Measurements from ENCODE around the gene AKAP13.

- no peak for TF ChIP-seq CREB1 (IDR thresholded peaks at IDR 0.05; ENCODE audit: low read depth)
- no peak for TF ChIP-seq MAX (IDR thresholded peaks at IDR 0.05)
- no peak for TF ChIP-seq EP300 (IDR thresholded peaks at IDR 0.05; ENCODE audit: borderline replicate concordance)
- no peak for TF ChIP-seq TAF1 (IDR thresholded peaks at IDR 0.05; ENCODE audit: low read depth)
- TF ChIP-seq TCF12 (IDR thresholded peaks at IDR 0.05; ENCODE audit: low read depth) = no peak
- no peak for TF ChIP-seq TEAD4 (IDR thresholded peaks at IDR 0.05)
- TF ChIP-seq EGR1 (IDR thresholded peaks at IDR 0.05) = no peak
- TF ChIP-seq RAD21 (IDR thresholded peaks at IDR 0.05; ENCODE audit: low read depth) = no peak
- no peak for TF ChIP-seq NFIC (IDR thresholded peaks at IDR 0.05)
- TF ChIP-seq CEBPB (IDR thresholded peaks at IDR 0.05) = no peak
- TF ChIP-seq, protein P1, sequence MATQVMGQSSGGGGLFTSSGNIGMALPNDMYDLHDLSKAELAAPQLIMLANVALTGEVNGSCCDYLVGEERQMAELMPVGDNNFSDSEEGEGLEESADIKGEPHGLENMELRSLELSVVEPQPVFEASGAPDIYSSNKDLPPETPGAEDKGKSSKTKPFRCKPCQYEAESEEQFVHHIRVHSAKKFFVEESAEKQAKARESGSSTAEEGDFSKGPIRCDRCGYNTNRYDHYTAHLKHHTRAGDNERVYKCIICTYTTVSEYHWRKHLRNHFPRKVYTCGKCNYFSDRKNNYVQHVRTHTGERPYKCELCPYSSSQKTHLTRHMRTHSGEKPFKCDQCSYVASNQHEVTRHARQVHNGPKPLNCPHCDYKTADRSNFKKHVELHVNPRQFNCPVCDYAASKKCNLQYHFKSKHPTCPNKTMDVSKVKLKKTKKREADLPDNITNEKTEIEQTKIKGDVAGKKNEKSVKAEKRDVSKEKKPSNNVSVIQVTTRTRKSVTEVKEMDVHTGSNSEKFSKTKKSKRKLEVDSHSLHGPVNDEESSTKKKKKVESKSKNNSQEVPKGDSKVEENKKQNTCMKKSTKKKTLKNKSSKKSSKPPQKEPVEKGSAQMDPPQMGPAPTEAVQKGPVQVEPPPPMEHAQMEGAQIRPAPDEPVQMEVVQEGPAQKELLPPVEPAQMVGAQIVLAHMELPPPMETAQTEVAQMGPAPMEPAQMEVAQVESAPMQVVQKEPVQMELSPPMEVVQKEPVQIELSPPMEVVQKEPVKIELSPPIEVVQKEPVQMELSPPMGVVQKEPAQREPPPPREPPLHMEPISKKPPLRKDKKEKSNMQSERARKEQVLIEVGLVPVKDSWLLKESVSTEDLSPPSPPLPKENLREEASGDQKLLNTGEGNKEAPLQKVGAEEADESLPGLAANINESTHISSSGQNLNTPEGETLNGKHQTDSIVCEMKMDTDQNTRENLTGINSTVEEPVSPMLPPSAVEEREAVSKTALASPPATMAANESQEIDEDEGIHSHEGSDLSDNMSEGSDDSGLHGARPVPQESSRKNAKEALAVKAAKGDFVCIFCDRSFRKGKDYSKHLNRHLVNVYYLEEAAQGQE (IDR thresholded peaks at IDR 0.05; ENCODE audit: low read depth) = no peak
Measured at GRCh38 chr15:85737061-85737460, 356.7 kb downstream of the AKAP13 start.
